Hepatocyte (in vitro differentiated cells): ENCODE measurements around the gene ZNRF1.

Experiments used
- EZH2 ChIP-seq: fragments of 200-600 bp; sonication (generic); IDR thresholded peaks from 2 replicates; pipeline ENCODE4 v1.6.1; 2016; ENCODE audit warnings: antibody characterized with exemption, mild to moderate bottlenecking, borderline replicate concordance
- TF ChIP-seq, protein P1 (sequence below): fragments of 200-600 bp; sonication (generic); IDR thresholded peaks from 2 replicates; pipeline ENCODE4 v1.5.1; 2016; ENCODE audit warnings: antibody characterized with exemption, mild to moderate bottlenecking; ENCODE audit not compliant: poor library complexity

DNA sequence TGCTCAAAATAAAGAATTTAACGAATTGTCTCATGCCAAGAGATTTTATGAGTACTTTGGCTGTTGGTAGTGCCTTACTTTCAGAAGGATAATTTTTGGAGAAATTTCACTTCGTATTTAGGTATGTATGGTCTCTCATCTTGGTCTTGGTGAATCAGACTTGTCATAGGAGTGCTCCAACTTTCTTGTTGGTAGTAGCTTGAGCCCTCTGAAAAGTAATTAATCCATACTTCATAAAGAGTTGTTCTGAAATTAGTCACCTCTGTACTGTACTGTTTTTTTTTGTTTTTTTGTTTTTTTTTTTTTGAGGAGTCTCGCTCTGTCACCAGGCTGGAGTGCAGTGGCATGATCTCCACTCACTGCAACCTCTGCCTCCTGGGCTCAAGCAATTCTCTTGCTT lies 11.6 kb downstream of the ZNRF1 start:
- no peak for TF ChIP-seq EZH2
- TF ChIP-seq, protein P1, sequence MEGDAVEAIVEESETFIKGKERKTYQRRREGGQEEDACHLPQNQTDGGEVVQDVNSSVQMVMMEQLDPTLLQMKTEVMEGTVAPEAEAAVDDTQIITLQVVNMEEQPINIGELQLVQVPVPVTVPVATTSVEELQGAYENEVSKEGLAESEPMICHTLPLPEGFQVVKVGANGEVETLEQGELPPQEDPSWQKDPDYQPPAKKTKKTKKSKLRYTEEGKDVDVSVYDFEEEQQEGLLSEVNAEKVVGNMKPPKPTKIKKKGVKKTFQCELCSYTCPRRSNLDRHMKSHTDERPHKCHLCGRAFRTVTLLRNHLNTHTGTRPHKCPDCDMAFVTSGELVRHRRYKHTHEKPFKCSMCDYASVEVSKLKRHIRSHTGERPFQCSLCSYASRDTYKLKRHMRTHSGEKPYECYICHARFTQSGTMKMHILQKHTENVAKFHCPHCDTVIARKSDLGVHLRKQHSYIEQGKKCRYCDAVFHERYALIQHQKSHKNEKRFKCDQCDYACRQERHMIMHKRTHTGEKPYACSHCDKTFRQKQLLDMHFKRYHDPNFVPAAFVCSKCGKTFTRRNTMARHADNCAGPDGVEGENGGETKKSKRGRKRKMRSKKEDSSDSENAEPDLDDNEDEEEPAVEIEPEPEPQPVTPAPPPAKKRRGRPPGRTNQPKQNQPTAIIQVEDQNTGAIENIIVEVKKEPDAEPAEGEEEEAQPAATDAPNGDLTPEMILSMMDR: no peak
